Raji (cell line): ENCODE results near the gene CDC42BPB.

Source experiments
- POLR2A ChIP-seq: IDR thresholded peaks from 2 replicates; pipeline ENCODE4 v1.6.1; 2011; ENCODE audit warnings: low read depth, low read length, control low read depth; ENCODE audit not compliant: insufficient read depth

CDC42BPB gene

DNA sequence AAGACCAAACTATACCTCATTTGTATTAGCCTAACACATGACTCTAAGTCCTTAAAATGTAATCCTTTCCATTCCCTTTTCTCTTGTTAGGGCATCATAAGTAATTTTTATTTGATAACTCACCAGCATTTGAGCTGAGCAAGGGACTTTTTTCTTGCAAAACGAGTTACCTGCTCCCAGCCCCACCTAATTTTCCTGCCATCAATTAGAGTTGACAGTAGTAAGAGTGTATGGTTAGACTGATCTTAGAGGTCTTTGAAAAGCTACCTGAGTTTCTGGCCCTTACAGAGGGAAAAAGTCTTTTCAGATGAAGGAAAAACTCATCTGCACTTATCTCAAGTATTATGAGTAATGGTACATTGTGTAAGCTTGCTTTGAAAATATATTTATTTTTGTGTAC lies 168.6 kb downstream of the CDC42BPB start:
- TF ChIP-seq POLR2A, result no peak

DNA sequence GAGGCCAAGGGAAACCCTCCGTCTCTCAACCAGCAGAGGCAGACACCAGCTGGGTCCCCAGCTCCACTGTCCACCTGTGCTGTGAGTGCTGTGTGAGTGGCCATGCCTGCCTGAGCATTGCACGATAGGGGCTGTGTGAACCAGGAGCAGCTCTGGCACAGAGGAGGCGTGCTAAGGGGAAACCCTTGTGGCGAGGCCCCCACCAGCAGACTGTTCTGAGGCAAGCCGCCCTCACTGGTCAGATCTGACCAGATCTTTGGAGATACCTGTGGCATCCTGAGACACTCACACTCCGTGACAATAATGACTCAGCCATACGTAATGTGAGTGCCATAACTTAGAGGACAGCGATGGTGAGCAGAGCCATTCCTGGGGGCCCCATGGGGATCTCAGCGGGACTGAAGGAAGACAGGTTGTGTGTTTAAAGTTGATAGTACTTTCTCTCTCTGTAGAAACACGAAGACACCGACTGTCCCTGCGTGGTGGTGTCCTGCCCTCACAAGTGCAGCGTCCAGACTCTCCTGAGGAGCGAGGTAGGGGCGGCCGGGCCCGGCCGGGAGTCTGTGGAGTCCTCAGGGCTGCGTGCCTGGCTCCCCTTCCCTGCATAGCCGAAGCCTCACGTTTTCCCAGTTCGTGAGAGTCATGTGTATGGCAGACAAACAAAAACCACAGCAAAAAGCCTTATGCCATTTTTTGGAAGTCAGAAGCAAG lies 171.5 kb downstream of the CDC42BPB start:
- TF ChIP-seq POLR2A, result no peak

- no peak for TF ChIP-seq POLR2A
Observed at GRCh38 chr14:102883554-102883953, 173.8 kb downstream of the CDC42BPB start.

GRCh38 chr14:102883089-102883541 lies 174.2 kb downstream of the CDC42BPB start:
- no peak for TF ChIP-seq POLR2A
